Cardiac muscle cell (in vitro differentiated cells and primary cell): ENCODE results near the gene FXYD4. TPM values are rescaled to one million over a fixed set of nuclear protein-coding genes. Genes with fewer than 3 reads are reported as not detected.

Experiments used
- DNase-seq, 2 donors: peaks; one replicate each; pipeline versions ENCODE4 v3.0.0 to v3.0.0-alpha.2; 2010 to 2017; ENCODE audit warnings: low read depth in 1 of 2, low spot score in 1 of 2
- H3K27ac ChIP-seq: fragments of 200-600 bp; sonication (generic); 2 replicates; pipeline ENCODE4 v1.5.1; 2016
- H3K27me3 ChIP-seq: fragments of 200-600 bp; sonication (generic); 2 replicates; pipeline ENCODE4 v1.6.0; 2016; ENCODE audit warnings: control low read depth
- H3K36me3 ChIP-seq: fragments of 200-600 bp; sonication (generic); 2 replicates; pipeline ENCODE4 v1.5.1; 2016; ENCODE audit warnings: control low read depth
- H3K4me1 ChIP-seq: fragments of 200-600 bp; sonication (generic); 2 replicates; pipeline ENCODE4 v1.8.1; 2017; ENCODE audit warnings: low read depth, mild to moderate bottlenecking, mixed run types
- H3K4me3 ChIP-seq: fragments of 200-600 bp; sonication (generic); 2 replicates; pipeline ENCODE4 v1.5.1; 2016; ENCODE audit warnings: mild to moderate bottlenecking
- H3K9me3 ChIP-seq: fragments of 200-600 bp; sonication (generic); 2 replicates; pipeline ENCODE4 v1.5.1; 2017; ENCODE audit warnings: low read depth, mild to moderate bottlenecking, control low read depth
- CTCF ChIP-seq: IDR thresholded peaks from 2 replicates; pipeline ENCODE4 v1.5.1; 2012; ENCODE audit warnings: low read depth, mild to moderate bottlenecking, low read length
- polyA plus RNA-seq: library from polyadenylated mRNA; unstranded; fragments of >200 nt; fragmentation: Nextera tagmentation; extraction: Ambion mirVana; gene quantifications from 2 replicates; pipeline ENCODE4 v1.2.1, GENCODE V29; 2016
- total RNA-seq: library from RNA; depleted of rRNA; stranded (reverse); fragments of >200 nt; gene quantifications from 2 replicates; pipeline ENCODE4 v1.2.3, GENCODE V29; 2016

Gene FXYD4
- total and polyA plus RNA-seq, 2 experiments from 2014 or later: not detected

DNA sequence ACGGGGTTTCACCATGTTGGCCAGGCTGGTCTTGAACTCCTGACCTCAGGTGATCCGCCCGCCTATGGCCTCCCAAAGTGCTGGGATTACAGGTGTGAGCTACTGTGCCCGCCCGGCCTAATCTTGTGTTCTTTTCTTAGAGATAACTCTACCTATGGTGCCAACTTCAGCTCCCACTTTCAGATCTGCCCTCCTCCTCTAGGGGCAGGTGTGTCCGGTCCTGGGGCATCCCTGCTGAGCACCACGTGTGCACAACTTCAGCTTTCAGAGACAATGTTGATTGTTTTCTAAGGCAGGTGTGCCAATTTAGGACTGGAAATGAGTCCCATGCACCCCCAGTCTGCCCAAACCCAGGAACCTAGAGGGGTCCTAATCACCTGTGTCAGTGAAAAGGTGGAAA, 18.5 kb upstream of the FXYD4 start:
- DNase-seq: no peak
- no peaks in the 10 kb centered on the region for H3K36me3 ChIP-seq
- no peak overlapping the region for H3K4me3 ChIP-seq
- H3K27me3 ChIP-seq: no peaks in the 10 kb centered on the region
- H3K27ac ChIP-seq: no peak overlapping the region
- H3K9me3 ChIP-seq: no peaks in the 10 kb centered on the region
- H3K4me1 ChIP-seq: peaks cover 7% of the 10 kb centered on the region
- TF ChIP-seq CTCF: no peak

DNA sequence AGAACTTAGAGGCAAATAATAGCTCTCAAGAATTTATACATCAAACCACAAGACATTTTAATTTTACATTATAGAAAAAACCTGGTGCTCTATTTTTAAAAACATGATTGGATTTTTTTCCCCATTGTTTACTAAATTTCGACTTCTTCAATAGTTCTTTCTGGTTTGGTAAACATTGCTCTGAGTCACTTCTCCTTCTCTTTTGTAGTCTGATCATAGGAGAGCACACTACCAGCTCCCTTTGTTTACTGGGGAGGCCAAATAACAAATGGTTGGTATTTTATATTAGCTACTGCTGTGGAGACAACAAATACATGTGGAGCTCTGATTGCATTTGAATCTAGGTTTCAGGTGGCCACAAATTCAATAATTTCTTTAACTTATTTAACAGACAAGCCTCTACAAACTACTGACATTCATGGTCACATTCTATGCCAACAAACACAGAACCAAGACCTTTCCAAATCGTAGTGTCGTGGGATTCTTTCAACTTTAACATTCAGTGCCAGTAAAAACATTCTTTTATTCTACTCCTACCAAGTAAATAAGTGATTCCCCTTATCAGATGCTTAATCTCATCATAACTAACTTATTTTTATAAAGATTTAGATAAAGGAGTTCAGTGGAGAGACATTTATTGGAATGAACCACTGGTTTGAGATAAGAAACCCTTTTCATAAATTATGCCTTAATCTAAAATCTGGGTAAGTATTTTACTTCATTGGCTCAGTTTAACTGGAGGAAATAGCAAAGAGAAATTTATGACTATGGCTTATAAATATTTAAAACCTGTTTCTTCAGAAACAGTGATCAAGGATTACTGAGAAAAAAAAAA, 17.7 kb upstream of the FXYD4 start:
- no peak for DNase-seq
- Histone ChIP-seq H3K27me3 (no peaks in the 10 kb centered on the region), H3K27ac (no peak overlapping the region), H3K36me3 (no peaks in the 10 kb centered on the region), H3K4me3 (no peak overlapping the region), H3K4me1 (peaks cover 7% of the 10 kb centered on the region), H3K9me3 (no peaks in the 10 kb centered on the region)
- TF ChIP-seq CTCF: no peak

- no peak for DNase-seq
- no peaks in the 10 kb centered on the region for H3K36me3 ChIP-seq
- no peak overlapping the region for H3K27ac ChIP-seq
- peaks cover 7% of the 10 kb centered on the region for H3K4me1 ChIP-seq
- H3K9me3 ChIP-seq: no peaks in the 10 kb centered on the region
- TF ChIP-seq CTCF: no peak
- H3K4me3 ChIP-seq: no peak overlapping the region
- no peaks in the 10 kb centered on the region for H3K27me3 ChIP-seq
Measured at GRCh38 chr10:43354330-43354635, 17.2 kb upstream of the FXYD4 start.

DNA sequence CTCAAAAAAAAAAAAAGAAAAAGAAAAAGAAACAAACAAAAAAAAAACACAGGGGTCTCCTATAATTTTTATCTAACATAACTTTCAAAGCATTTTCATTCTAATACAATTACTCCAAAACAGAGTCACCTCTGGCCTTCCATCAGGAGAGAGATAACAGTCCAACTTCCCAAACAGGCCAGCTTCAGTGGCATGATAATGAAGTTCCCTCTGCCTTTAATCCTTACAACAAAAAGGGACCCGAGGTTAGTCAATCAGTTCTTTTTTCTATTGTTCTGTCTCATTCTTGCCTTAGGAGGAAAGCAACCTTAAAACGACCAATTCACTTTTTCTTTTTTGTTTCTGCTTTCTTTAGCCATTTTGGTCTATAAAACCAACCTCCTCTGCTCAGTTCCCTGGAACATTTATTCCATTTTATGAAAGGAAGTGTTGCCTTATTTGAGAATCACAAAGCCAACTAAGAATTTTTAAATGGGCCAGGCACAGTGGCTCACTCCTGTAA, 16.5 kb upstream of the FXYD4 start:
- Histone ChIP-seq H3K4me3 (no peak overlapping the region), H3K36me3 (no peaks in the 10 kb centered on the region), H3K27ac (no peak overlapping the region), H3K9me3 (no peaks in the 10 kb centered on the region), H3K4me1 (peaks cover 7% of the 10 kb centered on the region), H3K27me3 (no peaks in the 10 kb centered on the region)
- DNase-seq: no peak
- no peak for TF ChIP-seq CTCF

DNA sequence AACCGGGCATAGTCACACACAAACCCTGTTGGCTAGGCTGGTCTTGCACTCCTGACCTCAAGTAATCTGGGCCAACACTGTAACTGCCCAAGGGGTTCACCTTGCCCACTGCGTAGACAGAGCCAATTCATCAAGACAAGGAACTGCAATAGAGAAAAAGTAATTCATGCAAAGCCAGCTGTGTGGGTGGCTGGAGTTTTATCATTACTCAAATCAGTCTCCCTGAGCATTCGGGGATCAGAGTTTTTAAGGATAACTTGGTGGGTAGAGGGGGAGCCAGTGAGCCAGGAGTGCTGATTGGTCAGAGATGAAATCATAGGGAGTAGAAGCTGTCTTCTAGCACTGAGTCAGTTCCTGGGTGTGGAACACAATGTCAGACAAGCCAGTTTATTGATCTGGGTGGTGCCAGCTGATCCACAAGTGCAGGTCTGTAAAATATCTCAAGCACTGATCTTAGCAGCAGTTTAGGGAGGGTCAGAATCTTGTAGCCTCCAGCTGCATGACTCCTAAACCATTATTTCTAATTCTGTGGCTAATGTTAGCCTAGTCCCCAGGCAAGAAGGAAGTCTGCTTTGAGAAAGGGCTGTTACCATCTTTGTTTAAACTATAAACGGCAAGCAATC, 15.6 kb upstream of the FXYD4 start:
- Histone ChIP-seq H3K4me3 (no peak overlapping the region), H3K4me1 (peaks cover 7% of the 10 kb centered on the region), H3K9me3 (no peaks in the 10 kb centered on the region), H3K27ac (no peak overlapping the region), H3K27me3 (no peaks in the 10 kb centered on the region), H3K36me3 (no peaks in the 10 kb centered on the region)
- no peak for DNase-seq
- no peak for TF ChIP-seq CTCF
